Karpas-422 (cell line): Measurements from ENCODE around the gene THAP9. TPM values are rescaled to one million over a fixed set of nuclear protein-coding genes. Genes with fewer than 3 reads are reported as not detected.

Source experiments
- DNase-seq: peaks from one replicate; pipeline ENCODE4 v3.0.0-alpha.2; 2015
- H2AFZ ChIP-seq: fragments of 200-600 bp; sonication (generic); 2 replicates; pipeline ENCODE4 v1.6.1; 2014; ENCODE audit warnings: antibody characterized with exemption, low read length, mixed read lengths
- H3K27ac ChIP-seq: fragments of 200-600 bp; sonication (generic); 2 replicates; pipeline ENCODE4 v1.5.1; 2014; ENCODE audit warnings: mild to moderate bottlenecking, low read length, moderate library complexity
- H3K27me3 ChIP-seq: fragments of 200-600 bp; sonication (generic); 2 replicates; pipeline ENCODE4 v1.6.1; 2014; ENCODE audit warnings: low read length, mixed read lengths
- H3K36me3 ChIP-seq: fragments of 200-600 bp; sonication (generic); 2 replicates; pipeline ENCODE4 v1.6.1; 2014; ENCODE audit warnings: low read length, mixed read lengths; ENCODE audit not compliant: insufficient read depth
- H3K4me1 ChIP-seq: fragments of 200-600 bp; sonication (generic); 2 replicates; pipeline ENCODE4 v1.6.1; 2014; ENCODE audit warnings: mild to moderate bottlenecking, low read length, mixed read lengths
- H3K4me2 ChIP-seq: fragments of 200-600 bp; sonication (generic); 2 replicates; pipeline ENCODE4 v1.6.1; 2014; ENCODE audit warnings: low read length, low read depth, mild to moderate bottlenecking; ENCODE audit not compliant: poor library complexity, severe bottlenecking
- H3K4me3 ChIP-seq: fragments of 200-600 bp; sonication (generic); 2 replicates; pipeline ENCODE4 v1.5.1; 2014; ENCODE audit warnings: mild to moderate bottlenecking, antibody characterized with exemption, low read length, mixed read lengths
- H3K79me2 ChIP-seq: fragments of 200-600 bp; sonication (generic); 2 replicates; pipeline ENCODE4 v1.6.1; 2014; ENCODE audit warnings: mild to moderate bottlenecking, low read length, mixed read lengths
- H3K9ac ChIP-seq: fragments of 200-600 bp; sonication (generic); 2 replicates; pipeline ENCODE4 v1.6.0; 2014; ENCODE audit warnings: low read length
- H3K9me2 ChIP-seq: fragments of 200-600 bp; sonication (generic), shearing (Covaris generic); replicated peaks from 2 replicates; pipeline ENCODE4 v1.6.0; 2014; ENCODE audit warnings: mild to moderate bottlenecking, low read length, moderate library complexity; ENCODE audit not compliant: insufficient read depth
- H3K9me3 ChIP-seq: fragments of 300-700, 200-600 bp; sonication (generic); 2 replicates; pipeline ENCODE4 v1.6.1; 2014; ENCODE audit warnings: low read length, mixed read lengths
- H4K20me1 ChIP-seq: fragments of 200-600 bp; sonication (generic); 2 replicates; pipeline ENCODE4 v1.6.1; 2014; ENCODE audit warnings: mild to moderate bottlenecking, antibody characterized with exemption, low read length, low read depth; ENCODE audit not compliant: insufficient read depth
- total RNA-seq: library from RNA; depleted of rRNA; stranded (reverse); fragments of >200 nt; shearing (Covaris generic); gene quantifications from 2 replicates; pipeline ENCODE4 v1.2.3, GENCODE V29; 2014; ENCODE audit warnings: low replicate concordance

Gene THAP9
- total RNA-seq, 1 experiment from 2014 or later, result 8.2 TPM

DNA sequence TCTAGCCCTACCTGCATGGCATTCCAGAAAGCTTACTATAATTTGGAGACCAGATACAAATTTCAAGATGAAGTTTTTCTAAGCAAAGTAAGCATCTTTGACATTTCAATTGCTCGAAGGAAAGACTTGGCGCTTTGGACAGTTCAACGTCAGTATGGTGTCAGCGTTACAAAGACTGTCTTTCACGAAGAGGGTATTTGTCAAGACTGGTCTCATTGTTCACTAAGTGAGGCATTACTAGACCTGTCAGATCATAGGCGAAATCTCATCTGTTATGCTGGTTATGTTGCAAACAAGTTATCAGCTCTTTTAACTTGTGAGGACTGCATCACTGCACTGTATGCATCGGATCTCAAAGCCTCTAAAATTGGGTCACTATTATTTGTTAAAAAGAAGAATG is 17.6 kb downstream of the THAP9 start:
- Histone ChIP-seq H3K36me3 (no peaks in the 10 kb centered on the region; the same call in 1 of the 2 replicates), H3K27me3 (no peaks in the 10 kb centered on the region), H3K9ac (no peak overlapping the region), H4K20me1 (no peaks in the 10 kb centered on the region), H3K4me1 (peaks cover 6% of the 10 kb centered on the region), H3K79me2 (no peaks in the 10 kb centered on the region; the same call in 1 of the 2 replicates), H3K9me3 (no peaks in the 10 kb centered on the region), H3K27ac (no peak overlapping the region), H3K9me2 (no peaks in the 10 kb centered on the region), H2AFZ (no peak overlapping the region), H3K4me3 (no peak overlapping the region), H3K4me2 (no peak overlapping the region)
- DNase-seq, result no peak

GRCh38 chr4:82919386-82919785 is 18.9 kb downstream of the THAP9 start:
- Histone ChIP-seq H3K27ac (no peak overlapping the region), H3K9me2 (no peaks in the 10 kb centered on the region), H2AFZ (no peak overlapping the region), H3K4me1 (peaks cover 6% of the 10 kb centered on the region), H3K79me2 (no peaks in the 10 kb centered on the region; the same call in 1 of the 2 replicates), H3K4me2 (no peak overlapping the region), H3K4me3 (no peak overlapping the region), H3K9ac (no peak overlapping the region), H3K27me3 (no peaks in the 10 kb centered on the region), H3K36me3 (no peaks in the 10 kb centered on the region; the same call in 1 of the 2 replicates), H4K20me1 (no peaks in the 10 kb centered on the region), H3K9me3 (no peaks in the 10 kb centered on the region)
- DNase-seq, result no peak

GRCh38 chr4:82921795-82922194 is 21.3 kb downstream of the THAP9 start:
- Histone ChIP-seq H3K4me1 (peaks cover 12% of the 10 kb centered on the region), H3K36me3 (no peaks in the 10 kb centered on the region; the same call in 1 of the 2 replicates), H2AFZ (no peak overlapping the region), H3K4me2 (no peak overlapping the region), H3K9ac (no peak overlapping the region), H3K4me3 (no peak overlapping the region), H3K9me3 (no peaks in the 10 kb centered on the region), H4K20me1 (no peaks in the 10 kb centered on the region), H3K79me2 (no peaks in the 10 kb centered on the region), H3K27ac (no peak overlapping the region), H3K27me3 (no peaks in the 10 kb centered on the region), H3K9me2 (no peaks in the 10 kb centered on the region)
- DNase-seq, result no peak

GRCh38 chr4:82930848-82931755 is 30.6 kb downstream of the THAP9 start:
- Histone ChIP-seq H3K4me1 (peaks cover 12% of the 10 kb centered on the region), H3K9me2 (no peaks in the 10 kb centered on the region), H3K9ac (no peak overlapping the region), H3K27ac (peak overlapping the region; percentile 47), H3K27me3 (no peaks in the 10 kb centered on the region), H3K9me3 (no peaks in the 10 kb centered on the region), H4K20me1 (no peaks in the 10 kb centered on the region), H3K36me3 (no peaks in the 10 kb centered on the region; the same call in 1 of the 2 replicates), H3K4me2 (no peak overlapping the region), H3K4me3 (no peak overlapping the region), H3K79me2 (no peaks in the 10 kb centered on the region), H2AFZ (no peak overlapping the region)
- no peak for DNase-seq

GRCh38 chr4:82934441-82934840 is 33.9 kb downstream of the THAP9 start:
- H3K36me3 ChIP-seq, result no peaks in the 10 kb centered on the region; the same call in 1 of the 2 replicates
- no peaks in the 10 kb centered on the region for H3K9me3 ChIP-seq
- no peak overlapping the region for H2AFZ ChIP-seq
- H4K20me1 ChIP-seq, result no peaks in the 10 kb centered on the region
- no peaks in the 10 kb centered on the region for H3K9me2 ChIP-seq
- no peak overlapping the region for H3K4me3 ChIP-seq
- no peak overlapping the region for H3K9ac ChIP-seq
- no peak overlapping the region for H3K27ac ChIP-seq
- no peaks in the 10 kb centered on the region for H3K79me2 ChIP-seq
- H3K27me3 ChIP-seq, result no peaks in the 10 kb centered on the region
- no peak overlapping the region for H3K4me2 ChIP-seq
- no peak for DNase-seq
- peaks cover 12% of the 10 kb centered on the region for H3K4me1 ChIP-seq

GRCh38 chr4:82939414-82939813 is 38.9 kb downstream of the THAP9 start:
- no peak overlapping the region for H3K4me2 ChIP-seq

GRCh38 chr4:82947498-82947897 is 47.0 kb downstream of the THAP9 start:
- Histone ChIP-seq H3K9ac (no peak overlapping the region), H3K27me3 (no peaks in the 10 kb centered on the region), H3K9me3 (no peaks in the 10 kb centered on the region), H3K36me3 (no peaks in the 10 kb centered on the region), H3K4me2 (no peak overlapping the region), H3K27ac (no peak overlapping the region), H3K4me1 (no peaks in the 10 kb centered on the region), H2AFZ (no peak overlapping the region), H3K79me2 (no peaks in the 10 kb centered on the region; the same call in 1 of the 2 replicates), H3K9me2 (no peaks in the 10 kb centered on the region), H4K20me1 (no peaks in the 10 kb centered on the region), H3K4me3 (no peak overlapping the region)
- DNase-seq, result no peak

More at GRCh38 chr4:82939414-82939813, 38.9 kb downstream of the THAP9 start:
- Histone ChIP-seq H3K4me3 (no peak overlapping the region), H3K27me3 (no peaks in the 10 kb centered on the region), H3K9ac (no peak overlapping the region), H4K20me1 (no peaks in the 10 kb centered on the region), H2AFZ (no peak overlapping the region), H3K9me3 (no peaks in the 10 kb centered on the region), H3K27ac (no peak overlapping the region), H3K36me3 (no peaks in the 10 kb centered on the region; the same call in 1 of the 2 replicates), H3K9me2 (no peaks in the 10 kb centered on the region), H3K79me2 (no peaks in the 10 kb centered on the region), H3K4me1 (no peaks in the 10 kb centered on the region)
- DNase-seq, result no peak

- Histone ChIP-seq H3K27ac (no peak overlapping the region), H3K36me3 (no peaks in the 10 kb centered on the region), H3K4me3 (no peak overlapping the region), H3K9ac (no peak overlapping the region), H3K27me3 (no peaks in the 10 kb centered on the region), H3K9me3 (no peaks in the 10 kb centered on the region), H3K4me1 (no peaks in the 10 kb centered on the region), H3K79me2 (no peaks in the 10 kb centered on the region; the same call in 1 of the 2 replicates), H3K9me2 (no peaks in the 10 kb centered on the region), H2AFZ (no peak overlapping the region), H3K4me2 (no peak overlapping the region), H4K20me1 (no peaks in the 10 kb centered on the region)
- peak; percentile 34 for DNase-seq
Observed at GRCh38 chr4:82948647-82949204, 48.2 kb downstream of the THAP9 start.
